IMR-90 (cell line): ENCODE measurements around the gene MS4A18. TPM values are rescaled to one million over a fixed set of nuclear protein-coding genes. Genes with fewer than 3 reads are reported as not detected.

Experiments used
- ATAC-seq: fragments of 200-7000 bp; cut with Tn5 transposase; 2 replicates; pipeline ENCODE4 v1.9.1; 2020; ENCODE audit warnings: low read depth, mild to moderate bottlenecking, moderate library complexity
- BruUV-seq: library from RNA; stranded (reverse); fragments of 400-500 nt; replicated peaks from 2 replicates; lab custom pipeline; 2021; lab: Mats Ljungman, UMichigan
- CTCF ChIA-PET: fragments of 300-600 bp; formaldehyde crosslinking; extraction: SDS; loops from one replicate; lab custom pipeline; 2021; ENCODE audit warnings: antibody characterized with exemption; lab: Yijun Ruan, JAX
- POLR2A ChIA-PET: fragments of 300-600 bp; sonication (Branson Sonifier 250); formaldehyde crosslinking; loops from one replicate; lab custom pipeline; 2022; ENCODE audit warnings: antibody characterized with exemption; ENCODE audit not compliant: unreplicated experiment; lab: Charles Lee
- DNase-seq: peaks from one replicate; pipeline ENCODE4 v3.0.0; 2013
- H2AFZ ChIP-seq: replicated peaks from 2 replicates; pipeline ENCODE3; 2013; ENCODE audit warnings: low read length, mild to moderate bottlenecking; ENCODE audit not compliant: poor library complexity
- H2AK5ac ChIP-seq: 2 replicates; pipeline ENCODE4 v1.6.1; 2013; ENCODE audit warnings: low read depth, low read length, inconsistent platforms
- H2AK9ac ChIP-seq: replicated peaks from 2 replicates; pipeline ENCODE3; 2013; ENCODE audit warnings: mild to moderate bottlenecking, low read depth, low read length, moderate library complexity; ENCODE audit not compliant: poor library complexity
- H2BK120ac ChIP-seq: 2 replicates; pipeline ENCODE4 v1.6.1; 2013; ENCODE audit warnings: low read depth, low read length, inconsistent platforms
- H2BK15ac ChIP-seq: 3 replicates; pipeline ENCODE4 v1.6.1; 2013; ENCODE audit warnings: low read depth, low read length, inconsistent platforms
- H2BK20ac ChIP-seq: 2 replicates; pipeline ENCODE4 v1.6.1; 2013; ENCODE audit warnings: low read depth, mild to moderate bottlenecking, inconsistent platforms, low read length, moderate library complexity
- H2BK5ac ChIP-seq: 2 replicates; pipeline ENCODE4 v1.6.1; 2013; ENCODE audit warnings: mild to moderate bottlenecking, low read depth, low read length, inconsistent platforms; ENCODE audit not compliant: poor library complexity, severe bottlenecking
- H3K14ac ChIP-seq: replicated peaks from 2 replicates; pipeline ENCODE4 v1.6.1; 2013; ENCODE audit warnings: low read depth, low read length, inconsistent platforms
- H3K18ac ChIP-seq: 2 replicates; pipeline ENCODE4 v1.6.1; 2013; ENCODE audit warnings: low read depth, low read length, control low read depth
- H3K23ac ChIP-seq: 2 replicates; pipeline ENCODE4 v1.6.1; 2013; ENCODE audit warnings: low read depth, low read length, inconsistent platforms
- H3K27ac ChIP-seq: 2 replicates; pipeline ENCODE4 v1.5.1; 2013; ENCODE audit warnings: mild to moderate bottlenecking, control low read depth, low read length; ENCODE audit not compliant: insufficient read depth
- H3K27me3 ChIP-seq: 2 replicates; pipeline ENCODE4 v1.6.1; 2013; ENCODE audit warnings: low read length; ENCODE audit not compliant: control insufficient read depth, insufficient read depth
- H3K36me3 ChIP-seq: 2 replicates; pipeline ENCODE4 v1.6.1; 2013; ENCODE audit warnings: low read length, mixed read lengths; ENCODE audit not compliant: control insufficient read depth, insufficient read depth
- H3K4ac ChIP-seq: 2 replicates; pipeline ENCODE4 v1.6.1; 2013; ENCODE audit warnings: low read depth, low read length, inconsistent platforms
- H3K4me1 ChIP-seq: 2 replicates; pipeline ENCODE4 v1.6.1; 2013; ENCODE audit warnings: low read length, mixed read lengths; ENCODE audit not compliant: control insufficient read depth, insufficient read depth
- H3K4me2 ChIP-seq: 2 replicates; pipeline ENCODE4 v1.6.1; 2013; ENCODE audit warnings: low read depth, mild to moderate bottlenecking, control low read depth, low read length, moderate library complexity
- H3K4me3 ChIP-seq: 2 replicates; pipeline ENCODE4 v1.5.1; 2013; ENCODE audit warnings: low read depth, mild to moderate bottlenecking, control low read depth, low read length, moderate library complexity; ENCODE audit not compliant: insufficient read depth
- H3K56ac ChIP-seq: 2 replicates; pipeline ENCODE4 v1.6.1; 2013; ENCODE audit warnings: low read length, inconsistent platforms; ENCODE audit not compliant: insufficient read depth; ENCODE audit errors: extremely low read depth
- H3K79me1 ChIP-seq, 2 experiments: 2 replicates each; pipeline ENCODE4 v1.6.1; 2013; ENCODE audit warnings: low read length in 2 of 2, inconsistent platforms in 1 of 2, low read depth in 1 of 2
- H3K9ac ChIP-seq: 2 replicates; pipeline ENCODE4 v1.6.1; 2013; ENCODE audit warnings: low read depth, low read length, control low read depth
- H3K9me1 ChIP-seq: 2 replicates; pipeline ENCODE4 v1.6.1; 2013; ENCODE audit warnings: low read length, inconsistent platforms; ENCODE audit not compliant: insufficient read depth
- H3K9me3 ChIP-seq: 2 replicates; pipeline ENCODE4 v1.6.1; 2013; ENCODE audit warnings: low read length; ENCODE audit not compliant: control insufficient read depth, insufficient read depth
- H4K20me1 ChIP-seq: 2 replicates; pipeline ENCODE4 v1.6.1; 2013; ENCODE audit warnings: low read length, inconsistent platforms; ENCODE audit not compliant: insufficient read depth
- H4K5ac ChIP-seq: 2 replicates; pipeline ENCODE4 v1.6.1; 2013; ENCODE audit warnings: mild to moderate bottlenecking, low read depth, low read length, control low read depth
- H4K8ac ChIP-seq, 2 experiments: 2 replicates each; pipeline ENCODE4 v1.6.1; 2013; ENCODE audit warnings: low read depth in 2 of 2, low read length in 2 of 2, control low read depth in 1 of 2, inconsistent platforms in 1 of 2
- H4K91ac ChIP-seq: 2 replicates; pipeline ENCODE4 v1.6.1; 2013; ENCODE audit warnings: low read depth, low read length, inconsistent platforms; ENCODE audit not compliant: insufficient read depth
- ELK1 ChIP-seq: fragments of 150-350 bp; IDR thresholded peaks from 2 replicates; pipeline ENCODE4 v1.6.1; 2016; ENCODE audit warnings: low read depth, mild to moderate bottlenecking, low read length, moderate library complexity, borderline replicate concordance
- MAFK ChIP-seq: IDR thresholded peaks from 2 replicates; pipeline ENCODE4 v1.6.1; 2012; ENCODE audit warnings: low read depth, low read length, improper control_type of control experiment
- WGBS, 2 experiments: methylation state at CpG; one replicate each; pipeline versions ENCODE4 v1.1.5 to v1.1.7; 2013; ENCODE audit warnings: missing lambda C conversion rate in 2 of 2; ENCODE audit not compliant: insufficient read length in 1 of 2; ENCODE audit errors: extremely low coverage in 2 of 2; 5-methylcytosine and 5-hydroxymethylcytosine counted together
- dilution Hi-C: fragments of 300-500 bp; cut with HindIII; formaldehyde crosslinking; loops from one replicate; pipeline ENCODE4 v1.14.3; 2018; ENCODE audit warnings: low sequenced_read_pairs; ENCODE audit not compliant: unreplicated experiment
- in situ Hi-C: fragments of 300-500 bp; cut with MboI; formaldehyde crosslinking; loops from 3 replicates; pipeline ENCODE4 v1.14.3; 2019; ENCODE audit warnings: low sequenced_read_pairs, inconsistent platforms, mixed read lengths
- intact Hi-C: fragments of 100-400 bp; cut with micrococcal nuclease; formaldehyde crosslinking; loops from 2 replicates; pipeline ENCODE4 v1.10.0; 2022
- polyA plus RNA-seq, 3 experiments: library from polyadenylated mRNA; depleted of rRNA; stranded (reverse); fragments of >200 nt; gene quantifications; 2 replicates each; pipeline ENCODE4 v1.2.3, GENCODE V29; 2012; ENCODE audit warnings: low replicate concordance in 1 of 3
- total RNA-seq: library from RNA; depleted of rRNA; stranded (reverse); fragments of >200 nt; gene quantifications from 2 replicates; pipeline ENCODE4 v1.2.3, GENCODE V29; 2012

MS4A18 gene
- total and polyA plus RNA-seq, 2 of the 4 experiments (the other 2 are of a cell fraction), result not detected

GRCh38 chr11:60700689-60701468 is 23.6 kb upstream of the MS4A18 start:
- Histone ChIP-seq H3K23ac (no peak overlapping the region), H3K18ac (no peak overlapping the region), H3K27me3 (no peaks in the 10 kb centered on the region), H3K56ac (no peak overlapping the region), H3K4ac (no peak overlapping the region), H3K9me1 (no peaks in the 10 kb centered on the region), H4K5ac (no peak overlapping the region), H2BK15ac (no peak overlapping the region), H2BK5ac (no peak overlapping the region), H2BK20ac (no peak overlapping the region), H3K4me3 (no peak overlapping the region), H2AK9ac (no peak overlapping the region), H3K4me2 (no peak overlapping the region), H2AFZ (no peak overlapping the region), H3K4me1 (no peaks in the 10 kb centered on the region), H3K36me3 (no peaks in the 10 kb centered on the region), H4K8ac (no peak overlapping the region), H3K79me1 (no peaks in the 10 kb centered on the region), H3K9me3 (no peaks in the 10 kb centered on the region), H2BK120ac (no peak overlapping the region), H4K20me1 (no peaks in the 10 kb centered on the region), H4K91ac (no peak overlapping the region), H3K27ac (no peak overlapping the region), H2AK5ac (no peak overlapping the region), H3K14ac (no peak overlapping the region), H3K9ac (no peak overlapping the region)
- dilution Hi-C loops (no loop called here), intact Hi-C loops (no loop called here), in situ Hi-C loops (no loop called here)
- CTCF ChIA-PET, result interaction anchor here (1.7 kb wide), 1 partner anchor 10 kb away, joined by 4 read pairs; no protein-coding TSS in a partner anchor
- POLR2A ChIA-PET, result no interaction called here
- WGBS, 2 experiments, result 19% methylated on average over 3 of the region's 14 CpGs; no CpG with 5 or more reads in 1 of the 2 experiments
- ATAC-seq (no peak), DNase-seq (no peak)
- no TSS peak for BruUV-seq
- TF ChIP-seq MAFK (peak; percentile 47), ELK1 (no peak)
